HepG2 (cell line): ENCODE measurements around the gene ZFP62. TPM values are rescaled to one million over a fixed set of nuclear protein-coding genes. Genes with fewer than 3 reads are reported as not detected.
A peak's percentile ranks its signal among the peaks of the same experiment; 100 is the strongest.
"Not testable (repeated sequence)": the region's sequence is repeated elsewhere in the genome, so short reads cannot be mapped to it uniquely, and the experiment has no call there.

Experiments used
- CBX1 ChIP-seq: IDR thresholded peaks from one replicate; pipeline ENCODE4 v1.6.1; 2016; ENCODE audit warnings: antibody characterized with exemption, low read depth
- GTF3A ChIP-seq: sonication (generic); formaldehyde crosslinking; conservative IDR thresholded peaks from 2 replicates; pipeline ENCODE4 v1.4.0; 2020; ENCODE audit warnings: mild to moderate bottlenecking, missing genetic modification reagents
- HDAC2 ChIP-seq: sonication (generic); formaldehyde crosslinking; IDR thresholded peaks from 2 replicates; pipeline ENCODE4 v1.4.0; 2020; ENCODE audit warnings: missing genetic modification reagents
- HNF4G ChIP-seq, 2 experiments: sonication (generic) in 1 of 2; formaldehyde crosslinking in 1 of 2; IDR thresholded peaks; 2 replicates each; pipeline versions ENCODE4 v1.4.0 to v1.6.1; 2011 to 2020; ENCODE audit warnings: borderline replicate concordance in 2 of 2, low read depth in 2 of 2, mild to moderate bottlenecking in 2 of 2, low read length in 1 of 2, missing genetic modification reagents in 1 of 2, moderate library complexity in 1 of 2
- KDM2A ChIP-seq: sonication (generic); formaldehyde crosslinking; IDR thresholded peaks from 2 replicates; pipeline ENCODE4 v1.4.0; 2020; ENCODE audit warnings: low read depth, missing genetic modification reagents, borderline replicate concordance
- LCORL ChIP-seq, 2 experiments: fragments of 450-650 bp in 1 of 2; sonication (generic) in 1 of 2; formaldehyde crosslinking in 1 of 2; IDR thresholded peaks; 2 replicates each; pipeline versions ENCODE4 v1.5.0 to v1.6.1; 2017 to 2020; ENCODE audit warnings: antibody characterized with exemption in 1 of 2, missing genetic modification reagents in 1 of 2
- MEF2D ChIP-seq: sonication (generic); formaldehyde crosslinking; IDR thresholded peaks from 2 replicates; pipeline ENCODE4 v1.5.1; 2020; ENCODE audit warnings: mild to moderate bottlenecking, missing genetic modification reagents
- MTF2 ChIP-seq: sonication (generic); formaldehyde crosslinking; IDR thresholded peaks from 2 replicates; pipeline ENCODE4 v1.5.0; 2020; ENCODE audit warnings: missing genetic modification reagents, borderline replicate concordance
- MYC ChIP-seq: sonication (generic); formaldehyde crosslinking; IDR thresholded peaks from 2 replicates; pipeline ENCODE4 v1.9.0; 2021; ENCODE audit warnings: missing genetic modification reagents, borderline replicate concordance
- PITX1 ChIP-seq: sonication (generic); formaldehyde crosslinking; IDR thresholded peaks from 2 replicates; pipeline ENCODE4 v1.5.1; 2020; ENCODE audit warnings: mild to moderate bottlenecking, missing genetic modification reagents
- WIZ ChIP-seq: sonication (generic); formaldehyde crosslinking; IDR thresholded peaks from 2 replicates; pipeline ENCODE4 v1.5.1; 2020; ENCODE audit warnings: mild to moderate bottlenecking, missing genetic modification reagents
- ZBTB3 ChIP-seq: sonication (generic); formaldehyde crosslinking; IDR thresholded peaks from 2 replicates; pipeline ENCODE4 v1.4.0; 2020; ENCODE audit warnings: low read depth, mild to moderate bottlenecking, moderate library complexity, missing genetic modification reagents, borderline replicate concordance
- ZMYM4 ChIP-seq: sonication (generic); formaldehyde crosslinking; IDR thresholded peaks from 2 replicates; pipeline ENCODE4 v1.8.1; 2023; ENCODE audit warnings: mild to moderate bottlenecking, missing genetic modification reagents
- ZNF12 ChIP-seq: sonication (generic); formaldehyde crosslinking; IDR thresholded peaks from 2 replicates; pipeline ENCODE4 v1.5.0; 2020; ENCODE audit warnings: missing genetic modification reagents
- ZNF580 ChIP-seq: IDR thresholded peaks from 2 replicates; pipeline ENCODE4 v1.6.1; 2016; ENCODE audit warnings: low read depth, borderline replicate concordance
- polyA plus RNA-seq, 8 experiments: library from polyadenylated mRNA; depleted of rRNA in 3 of 8; stranded (reverse) in 7 of 8; unstranded in 1 of 8; fragments of >200 nt; fragmentation: Illumina TruSeq in 4 of 8; extraction: Trizol in 4 of 8; gene quantifications; 2 replicates each; pipeline versions ENCODE4 v1.2.1 to v1.2.3, GENCODE V29; 2011 to 2016; ENCODE audit warnings: low read depth in 4 of 8, missing spikeins in 1 of 8, mixed read lengths in 1 of 8; ENCODE audit not compliant: insufficient read depth in 1 of 8
- total RNA-seq, 5 experiments: library from RNA; depleted of rRNA; stranded (reverse); fragments of >200 nt; fragmentation: Illumina TruSeq; extraction: Trizol; gene quantifications; 2 replicates each; pipeline ENCODE4 v1.2.3, GENCODE V29; 2016; ENCODE audit warnings: low read depth in 1 of 5
- TF ChIP-seq, protein P1 (sequence below): IDR thresholded peaks from 2 replicates; pipeline ENCODE4 v1.6.1; 2016; ENCODE audit warnings: low read depth
- TF ChIP-seq, protein P2 (sequence below): sonication (generic); formaldehyde crosslinking; IDR thresholded peaks from 2 replicates; pipeline ENCODE4 v1.5.1; 2020; ENCODE audit warnings: mild to moderate bottlenecking, missing genetic modification reagents, moderate library complexity
- TF ChIP-seq, protein P3 (sequence below): sonication (generic); formaldehyde crosslinking; IDR thresholded peaks from 2 replicates; pipeline ENCODE4 v1.9.0; 2022; ENCODE audit warnings: missing genetic modification reagents, mild to moderate bottlenecking, borderline replicate concordance
- TF ChIP-seq, protein P4 (sequence below): IDR thresholded peaks from 2 replicates; pipeline ENCODE4 v1.6.1; 2016; ENCODE audit warnings: mild to moderate bottlenecking

Gene ZFP62
- total and polyA plus RNA-seq, 2 of the 13 experiments (the other 11 are each of a cell fraction or from before 2014, with no cell fraction given): 8.2 to 19.4 TPM

- TF ChIP-seq, protein P1, sequence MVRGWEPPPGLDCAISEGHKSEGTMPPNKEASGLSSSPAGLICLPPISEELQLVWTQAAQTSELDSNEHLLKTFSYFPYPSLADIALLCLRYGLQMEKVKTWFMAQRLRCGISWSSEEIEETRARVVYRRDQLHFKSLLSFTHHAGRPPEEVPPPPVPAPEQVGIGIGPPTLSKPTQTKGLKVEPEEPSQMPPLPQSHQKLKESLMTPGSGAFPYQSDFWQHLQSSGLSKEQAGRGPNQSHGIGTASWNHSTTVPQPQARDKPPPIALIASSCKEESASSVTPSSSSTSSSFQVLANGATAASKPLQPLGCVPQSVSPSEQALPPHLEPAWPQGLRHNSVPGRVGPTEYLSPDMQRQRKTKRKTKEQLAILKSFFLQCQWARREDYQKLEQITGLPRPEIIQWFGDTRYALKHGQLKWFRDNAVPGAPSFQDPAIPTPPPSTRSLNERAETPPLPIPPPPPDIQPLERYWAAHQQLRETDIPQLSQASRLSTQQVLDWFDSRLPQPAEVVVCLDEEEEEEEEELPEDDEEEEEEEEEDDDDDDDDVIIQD (CRISPR knock-in tag): peak; percentile 63; the same call in 1 of the 2 replicates
- TF ChIP-seq HDAC2 (CRISPR knock-in tag): peak; percentile 79
- TF ChIP-seq MYC (CRISPR knock-in tag): peak; percentile 22; the same call in 1 of the 2 replicates
- TF ChIP-seq ZNF12 (CRISPR knock-in tag): peak; percentile 63; the same call in 1 of the 2 replicates
- TF ChIP-seq, protein P2, sequence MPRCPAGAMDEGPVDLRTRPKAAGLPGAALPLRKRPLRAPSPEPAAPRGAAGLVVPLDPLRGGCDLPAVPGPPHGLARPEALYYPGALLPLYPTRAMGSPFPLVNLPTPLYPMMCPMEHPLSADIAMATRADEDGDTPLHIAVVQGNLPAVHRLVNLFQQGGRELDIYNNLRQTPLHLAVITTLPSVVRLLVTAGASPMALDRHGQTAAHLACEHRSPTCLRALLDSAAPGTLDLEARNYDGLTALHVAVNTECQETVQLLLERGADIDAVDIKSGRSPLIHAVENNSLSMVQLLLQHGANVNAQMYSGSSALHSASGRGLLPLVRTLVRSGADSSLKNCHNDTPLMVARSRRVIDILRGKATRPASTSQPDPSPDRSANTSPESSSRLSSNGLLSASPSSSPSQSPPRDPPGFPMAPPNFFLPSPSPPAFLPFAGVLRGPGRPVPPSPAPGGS (CRISPR knock-in tag): 0 out of 2 replicates have a peak, but pooled peaks have one; percentile 32
- TF ChIP-seq, protein P3, sequence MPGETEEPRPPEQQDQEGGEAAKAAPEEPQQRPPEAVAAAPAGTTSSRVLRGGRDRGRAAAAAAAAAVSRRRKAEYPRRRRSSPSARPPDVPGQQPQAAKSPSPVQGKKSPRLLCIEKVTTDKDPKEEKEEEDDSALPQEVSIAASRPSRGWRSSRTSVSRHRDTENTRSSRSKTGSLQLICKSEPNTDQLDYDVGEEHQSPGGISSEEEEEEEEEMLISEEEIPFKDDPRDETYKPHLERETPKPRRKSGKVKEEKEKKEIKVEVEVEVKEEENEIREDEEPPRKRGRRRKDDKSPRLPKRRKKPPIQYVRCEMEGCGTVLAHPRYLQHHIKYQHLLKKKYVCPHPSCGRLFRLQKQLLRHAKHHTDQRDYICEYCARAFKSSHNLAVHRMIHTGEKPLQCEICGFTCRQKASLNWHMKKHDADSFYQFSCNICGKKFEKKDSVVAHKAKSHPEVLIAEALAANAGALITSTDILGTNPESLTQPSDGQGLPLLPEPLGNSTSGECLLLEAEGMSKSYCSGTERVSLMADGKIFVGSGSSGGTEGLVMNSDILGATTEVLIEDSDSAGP (CRISPR knock-in tag): peak; percentile 52; the same call in 1 of the 2 replicates
- TF ChIP-seq MTF2 (CRISPR knock-in tag): peak; percentile 44; the same call in 1 of the 2 replicates
- peak; percentile 72 for TF ChIP-seq HNF4G (IDR thresholded peaks at IDR 0.05; ENCODE audit: borderline replicate concordance, low read depth, low read length)
- TF ChIP-seq HNF4G (CRISPR knock-in tag; IDR thresholded peaks at IDR 0.05; ENCODE audit: borderline replicate concordance, low read depth): peak; percentile 64; the same call in 1 of the 2 replicates
- TF ChIP-seq LCORL (IDR thresholded peaks at IDR 0.05): not testable (repeated sequence)
- TF ChIP-seq LCORL (CRISPR knock-in tag; IDR thresholded peaks at IDR 0.05): 0 out of 2 replicates have a peak, but pooled peaks have one; percentile 34
- TF ChIP-seq CBX1: peak; percentile 61
- TF ChIP-seq ZMYM4: peak; percentile 80
- peak; percentile 71; the same call in 1 of the 2 replicates for TF ChIP-seq ZBTB3 (CRISPR knock-in tag)
- 0 out of 2 replicates have a peak, but pooled peaks have one; percentile 67 for TF ChIP-seq WIZ (CRISPR knock-in tag)
- TF ChIP-seq PITX1 (CRISPR knock-in tag): peak; percentile 75
- peak; percentile 37; the same call in 1 of the 2 replicates for TF ChIP-seq KDM2A (CRISPR knock-in tag)
- 0 out of 2 replicates have a peak, but pooled peaks have one; percentile 23 for TF ChIP-seq ZNF580 (CRISPR knock-in tag)
- TF ChIP-seq, protein P4, sequence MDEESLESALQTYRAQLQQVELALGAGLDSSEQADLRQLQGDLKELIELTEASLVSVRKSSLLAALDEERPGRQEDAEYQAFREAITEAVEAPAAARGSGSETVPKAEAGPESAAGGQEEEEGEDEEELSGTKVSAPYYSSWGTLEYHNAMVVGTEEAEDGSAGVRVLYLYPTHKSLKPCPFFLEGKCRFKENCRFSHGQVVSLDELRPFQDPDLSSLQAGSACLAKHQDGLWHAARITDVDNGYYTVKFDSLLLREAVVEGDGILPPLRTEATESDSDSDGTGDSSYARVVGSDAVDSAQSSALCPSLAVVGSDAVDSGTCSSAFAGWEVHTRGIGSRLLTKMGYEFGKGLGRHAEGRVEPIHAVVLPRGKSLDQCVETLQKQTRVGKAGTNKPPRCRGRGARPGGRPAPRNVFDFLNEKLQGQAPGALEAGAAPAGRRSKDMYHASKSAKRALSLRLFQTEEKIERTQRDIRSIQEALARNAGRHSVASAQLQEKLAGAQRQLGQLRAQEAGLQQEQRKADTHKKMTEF (CRISPR knock-in tag): peak; percentile 62; the same call in 1 of the 2 replicates
- TF ChIP-seq GTF3A: 0 out of 2 replicates have a peak, but pooled peaks have one; percentile 83
- TF ChIP-seq MEF2D (CRISPR knock-in tag): 0 out of 2 replicates have a peak, but pooled peaks have one; percentile 13
Measured at GRCh38 chr5:180885845-180886529, 24.9 kb upstream of the ZFP62 start (continued).
